IMR-90 (cell line): ENCODE data around the gene REXO5. TPM values are rescaled to one million over a fixed set of nuclear protein-coding genes. Genes with fewer than 3 reads are reported as not detected.

ENCODE experiments used
- ATAC-seq: fragments of 200-7000 bp; cut with Tn5 transposase; 2 replicates; pipeline ENCODE4 v1.9.1; 2020; ENCODE audit warnings: low read depth, mild to moderate bottlenecking, moderate library complexity
- BruUV-seq: library from RNA; stranded (reverse); fragments of 400-500 nt; replicated peaks from 2 replicates; lab custom pipeline; 2021; lab: Mats Ljungman, UMichigan
- CTCF ChIA-PET: fragments of 300-600 bp; formaldehyde crosslinking; extraction: SDS; loops from one replicate; lab custom pipeline; 2021; ENCODE audit warnings: antibody characterized with exemption; lab: Yijun Ruan, JAX
- POLR2A ChIA-PET: fragments of 300-600 bp; sonication (Branson Sonifier 250); formaldehyde crosslinking; loops from one replicate; lab custom pipeline; 2022; ENCODE audit warnings: antibody characterized with exemption; ENCODE audit not compliant: unreplicated experiment; lab: Charles Lee
- DNase-seq: peaks from one replicate; pipeline ENCODE4 v3.0.0; 2013
- H2AFZ ChIP-seq: replicated peaks from 2 replicates; pipeline ENCODE3; 2013; ENCODE audit warnings: low read length, mild to moderate bottlenecking; ENCODE audit not compliant: poor library complexity
- H2AK5ac ChIP-seq: 2 replicates; pipeline ENCODE4 v1.6.1; 2013; ENCODE audit warnings: low read depth, low read length, inconsistent platforms
- H2AK9ac ChIP-seq: replicated peaks from 2 replicates; pipeline ENCODE3; 2013; ENCODE audit warnings: mild to moderate bottlenecking, low read depth, low read length, moderate library complexity; ENCODE audit not compliant: poor library complexity
- H2BK120ac ChIP-seq: 2 replicates; pipeline ENCODE4 v1.6.1; 2013; ENCODE audit warnings: low read depth, low read length, inconsistent platforms
- H2BK15ac ChIP-seq: 3 replicates; pipeline ENCODE4 v1.6.1; 2013; ENCODE audit warnings: low read depth, low read length, inconsistent platforms
- H2BK20ac ChIP-seq: 2 replicates; pipeline ENCODE4 v1.6.1; 2013; ENCODE audit warnings: low read depth, mild to moderate bottlenecking, inconsistent platforms, low read length, moderate library complexity
- H2BK5ac ChIP-seq: 2 replicates; pipeline ENCODE4 v1.6.1; 2013; ENCODE audit warnings: mild to moderate bottlenecking, low read depth, low read length, inconsistent platforms; ENCODE audit not compliant: poor library complexity, severe bottlenecking
- H3K14ac ChIP-seq: replicated peaks from 2 replicates; pipeline ENCODE4 v1.6.1; 2013; ENCODE audit warnings: low read depth, low read length, inconsistent platforms
- H3K18ac ChIP-seq: 2 replicates; pipeline ENCODE4 v1.6.1; 2013; ENCODE audit warnings: low read depth, low read length, control low read depth
- H3K23ac ChIP-seq: 2 replicates; pipeline ENCODE4 v1.6.1; 2013; ENCODE audit warnings: low read depth, low read length, inconsistent platforms
- H3K27ac ChIP-seq: 2 replicates; pipeline ENCODE4 v1.5.1; 2013; ENCODE audit warnings: mild to moderate bottlenecking, control low read depth, low read length; ENCODE audit not compliant: insufficient read depth
- H3K27me3 ChIP-seq: 2 replicates; pipeline ENCODE4 v1.6.1; 2013; ENCODE audit warnings: low read length; ENCODE audit not compliant: control insufficient read depth, insufficient read depth
- H3K36me3 ChIP-seq: 2 replicates; pipeline ENCODE4 v1.6.1; 2013; ENCODE audit warnings: low read length, mixed read lengths; ENCODE audit not compliant: control insufficient read depth, insufficient read depth
- H3K4ac ChIP-seq: 2 replicates; pipeline ENCODE4 v1.6.1; 2013; ENCODE audit warnings: low read depth, low read length, inconsistent platforms
- H3K4me1 ChIP-seq: 2 replicates; pipeline ENCODE4 v1.6.1; 2013; ENCODE audit warnings: low read length, mixed read lengths; ENCODE audit not compliant: control insufficient read depth, insufficient read depth
- H3K4me2 ChIP-seq: 2 replicates; pipeline ENCODE4 v1.6.1; 2013; ENCODE audit warnings: low read depth, mild to moderate bottlenecking, control low read depth, low read length, moderate library complexity
- H3K4me3 ChIP-seq: 2 replicates; pipeline ENCODE4 v1.5.1; 2013; ENCODE audit warnings: low read depth, mild to moderate bottlenecking, control low read depth, low read length, moderate library complexity; ENCODE audit not compliant: insufficient read depth
- H3K56ac ChIP-seq: 2 replicates; pipeline ENCODE4 v1.6.1; 2013; ENCODE audit warnings: low read length, inconsistent platforms; ENCODE audit not compliant: insufficient read depth; ENCODE audit errors: extremely low read depth
- H3K79me1 ChIP-seq, 2 experiments: 2 replicates each; pipeline ENCODE4 v1.6.1; 2013; ENCODE audit warnings: low read length in 2 of 2, inconsistent platforms in 1 of 2, low read depth in 1 of 2
- H3K9ac ChIP-seq: 2 replicates; pipeline ENCODE4 v1.6.1; 2013; ENCODE audit warnings: low read depth, low read length, control low read depth
- H3K9me1 ChIP-seq: 2 replicates; pipeline ENCODE4 v1.6.1; 2013; ENCODE audit warnings: low read length, inconsistent platforms; ENCODE audit not compliant: insufficient read depth
- H3K9me3 ChIP-seq: 2 replicates; pipeline ENCODE4 v1.6.1; 2013; ENCODE audit warnings: low read length; ENCODE audit not compliant: control insufficient read depth, insufficient read depth
- H4K20me1 ChIP-seq: 2 replicates; pipeline ENCODE4 v1.6.1; 2013; ENCODE audit warnings: low read length, inconsistent platforms; ENCODE audit not compliant: insufficient read depth
- H4K5ac ChIP-seq: 2 replicates; pipeline ENCODE4 v1.6.1; 2013; ENCODE audit warnings: mild to moderate bottlenecking, low read depth, low read length, control low read depth
- H4K8ac ChIP-seq, 2 experiments: 2 replicates each; pipeline ENCODE4 v1.6.1; 2013; ENCODE audit warnings: low read depth in 2 of 2, low read length in 2 of 2, control low read depth in 1 of 2, inconsistent platforms in 1 of 2
- H4K91ac ChIP-seq: 2 replicates; pipeline ENCODE4 v1.6.1; 2013; ENCODE audit warnings: low read depth, low read length, inconsistent platforms; ENCODE audit not compliant: insufficient read depth
- CEBPB ChIP-seq: IDR thresholded peaks from 2 replicates; pipeline ENCODE4 v1.6.1; 2012; ENCODE audit warnings: low read depth, low read length, improper control_type of control experiment
- CTCF ChIP-seq: conservative IDR thresholded peaks from 2 replicates; pipeline ENCODE4 v1.5.1; 2012; ENCODE audit warnings: mild to moderate bottlenecking, low read depth, low read length, improper control_type of control experiment
- ELK1 ChIP-seq: fragments of 150-350 bp; IDR thresholded peaks from 2 replicates; pipeline ENCODE4 v1.6.1; 2016; ENCODE audit warnings: low read depth, mild to moderate bottlenecking, low read length, moderate library complexity, borderline replicate concordance
- FOS ChIP-seq: fragments of 150-350 bp; IDR thresholded peaks from 2 replicates; pipeline ENCODE4 v1.6.1; 2016; ENCODE audit warnings: low read depth, low read length
- NFE2L2 ChIP-seq: fragments of 150-350 bp; IDR thresholded peaks from 2 replicates; pipeline ENCODE4 v1.6.1; 2016; ENCODE audit warnings: low read depth, mild to moderate bottlenecking, low read length
- POLR2A ChIP-seq: IDR thresholded peaks from 2 replicates; pipeline ENCODE4 v1.6.1; 2012; ENCODE audit warnings: mild to moderate bottlenecking, low read depth, low read length
- RCOR1 ChIP-seq: IDR thresholded peaks from 2 replicates; pipeline ENCODE4 v1.6.1; 2012; ENCODE audit warnings: mild to moderate bottlenecking, low read length, improper control_type of control experiment; ENCODE audit not compliant: insufficient replicate concordance
- RFX5 ChIP-seq: IDR thresholded peaks from 2 replicates; pipeline ENCODE4 v1.8.0; 2012; ENCODE audit warnings: low read depth, mild to moderate bottlenecking, low read length, moderate library complexity
- WGBS, 2 experiments: methylation state at CpG; one replicate each; pipeline versions ENCODE4 v1.1.5 to v1.1.7; 2013; ENCODE audit warnings: missing lambda C conversion rate in 2 of 2; ENCODE audit not compliant: insufficient read length in 1 of 2; ENCODE audit errors: extremely low coverage in 2 of 2; 5-methylcytosine and 5-hydroxymethylcytosine counted together
- dilution Hi-C: fragments of 300-500 bp; cut with HindIII; formaldehyde crosslinking; loops from one replicate; pipeline ENCODE4 v1.14.3; 2018; ENCODE audit warnings: low sequenced_read_pairs; ENCODE audit not compliant: unreplicated experiment
- in situ Hi-C: fragments of 300-500 bp; cut with MboI; formaldehyde crosslinking; loops from 3 replicates; pipeline ENCODE4 v1.14.3; 2019; ENCODE audit warnings: low sequenced_read_pairs, inconsistent platforms, mixed read lengths
- intact Hi-C: fragments of 100-400 bp; cut with micrococcal nuclease; formaldehyde crosslinking; loops from 2 replicates; pipeline ENCODE4 v1.10.0; 2022
- polyA plus RNA-seq, 3 experiments: library from polyadenylated mRNA; depleted of rRNA; stranded (reverse); fragments of >200 nt; gene quantifications; 2 replicates each; pipeline ENCODE4 v1.2.3, GENCODE V29; 2012; ENCODE audit warnings: low replicate concordance in 1 of 3
- total RNA-seq: library from RNA; depleted of rRNA; stranded (reverse); fragments of >200 nt; gene quantifications from 2 replicates; pipeline ENCODE4 v1.2.3, GENCODE V29; 2012

The REXO5 gene
- total and polyA plus RNA-seq, 2 of the 4 experiments (the other 2 are of a cell fraction): 3.7 to 7.0 TPM

- POLR2A ChIA-PET: interaction anchor here (0.6 kb wide), 1 partner anchor 19 kb away, joined by 3 read pairs; no protein-coding TSS in a partner anchor
- Histone ChIP-seq H3K9me3 (no peaks in the 10 kb centered on the region), H3K14ac (no peak overlapping the region), H4K91ac (no peak overlapping the region), H3K79me1 (peaks cover 46 to 91% of the 10 kb centered on the region in 2 experiments), H3K36me3 (no peaks in the 10 kb centered on the region), H2BK15ac (no peak overlapping the region), H2AK5ac (no peak overlapping the region), H2BK5ac (no peak overlapping the region), H2AFZ (no peak overlapping the region), H3K18ac (no peak overlapping the region), H2BK20ac (no peak overlapping the region), H3K4me1 (peaks cover 15% of the 10 kb centered on the region), H3K56ac (no peak overlapping the region), H4K20me1 (peaks cover 49% of the 10 kb centered on the region), H3K4me3 (no peak overlapping the region), H4K5ac (no peak overlapping the region), H3K9ac (no peak overlapping the region), H3K27me3 (no peaks in the 10 kb centered on the region), H3K27ac (no peak overlapping the region), H3K9me1 (peaks cover 41% of the 10 kb centered on the region), H3K23ac (0 out of 2 replicates have a peak overlapping the region, but pooled peaks have one; percentile 31), H3K4me2 (no peak overlapping the region), H3K4ac (no peak overlapping the region), H2AK9ac (no peak overlapping the region), H2BK120ac (no peak overlapping the region), H4K8ac (no peak overlapping the region)
- in situ Hi-C loops (no loop called here), intact Hi-C loops (no loop called here), dilution Hi-C loops (no loop called here)
- no TSS peak for BruUV-seq
- no peak for DNase-seq
- TF ChIP-seq RCOR1 (no peak), ELK1 (no peak), RFX5 (no peak), CTCF (no peak), CEBPB (no peak), FOS (no peak), POLR2A (no peak), NFE2L2 (no peak)
- WGBS, 2 experiments: 100% methylated on average over 1 of the region's 2 CpGs; no CpG with 5 or more reads in 1 of the 2 experiments
- no peak for ATAC-seq
- CTCF ChIA-PET: no interaction called here
Measured at GRCh38 chr16:20871258-20871657, 64.9 kb downstream of the REXO5 start.
